Kidney glomerular epithelial cell (primary cell): ENCODE results near the gene PLB1.

ENCODE experiments used
- DNase-seq: peaks from one replicate; lab custom pipeline; 2025; lab: John Stamatoyannopoulos, UW

Gene PLB1

DNA sequence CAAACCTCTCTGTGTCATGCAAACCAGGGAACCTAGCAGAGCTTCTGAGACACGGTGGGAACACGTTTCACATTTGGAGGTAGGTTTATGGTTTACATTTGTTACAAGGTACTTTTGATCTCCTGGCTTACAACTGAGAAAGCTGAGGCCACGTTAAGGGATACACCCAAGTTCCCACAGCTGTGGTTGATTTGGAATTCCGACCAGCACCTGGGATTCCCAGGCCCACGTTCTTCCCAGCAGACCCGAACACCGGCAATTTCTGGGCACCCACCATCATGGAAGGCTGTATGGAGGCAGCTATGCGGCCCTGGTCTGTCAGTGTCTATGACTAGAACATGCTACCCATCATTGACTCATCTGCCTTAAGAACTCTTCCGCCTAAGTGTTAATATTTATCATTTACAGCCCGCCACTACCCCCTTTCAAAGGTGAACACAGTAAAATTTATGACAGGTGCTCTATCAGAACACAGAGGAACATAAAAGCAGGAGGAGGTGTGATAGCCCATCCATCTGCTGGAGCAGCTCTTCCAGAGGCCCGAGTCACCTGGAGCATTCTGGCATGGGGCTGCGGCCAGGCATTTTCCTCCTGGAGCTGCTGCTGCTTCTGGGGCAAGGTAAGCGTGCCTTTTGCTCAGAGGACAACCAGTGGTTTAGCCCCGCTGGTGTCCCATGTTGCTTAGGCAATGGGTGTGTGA is at the start of gene PLB1:
TSS of gene PLB1 (plus strand) at position 510 of the 700 bp plus-strand sequence. CDS start at position 565, 55 bp downstream.
- no peak for DNase-seq

DNA sequence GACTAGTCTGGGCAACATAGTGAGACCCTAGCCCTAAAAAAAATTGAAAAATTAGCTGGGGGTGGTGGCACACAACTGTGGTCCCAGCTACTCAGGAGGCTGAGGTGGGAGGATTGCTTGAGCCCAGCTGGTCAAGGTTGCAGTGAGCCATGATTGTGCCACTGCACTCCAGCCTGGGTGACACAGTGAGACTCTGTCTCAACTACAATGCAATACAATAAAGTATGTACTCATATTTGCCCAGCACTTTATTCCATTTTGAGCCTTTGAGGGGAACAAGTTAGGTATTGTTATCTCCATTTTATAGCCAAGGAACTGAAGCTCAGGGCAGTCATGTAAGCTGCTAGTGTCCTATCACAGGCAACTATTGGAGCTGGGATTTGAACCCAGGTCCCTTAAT is 49.3 kb upstream of the PLB1 start:
- no peak for DNase-seq

DNA sequence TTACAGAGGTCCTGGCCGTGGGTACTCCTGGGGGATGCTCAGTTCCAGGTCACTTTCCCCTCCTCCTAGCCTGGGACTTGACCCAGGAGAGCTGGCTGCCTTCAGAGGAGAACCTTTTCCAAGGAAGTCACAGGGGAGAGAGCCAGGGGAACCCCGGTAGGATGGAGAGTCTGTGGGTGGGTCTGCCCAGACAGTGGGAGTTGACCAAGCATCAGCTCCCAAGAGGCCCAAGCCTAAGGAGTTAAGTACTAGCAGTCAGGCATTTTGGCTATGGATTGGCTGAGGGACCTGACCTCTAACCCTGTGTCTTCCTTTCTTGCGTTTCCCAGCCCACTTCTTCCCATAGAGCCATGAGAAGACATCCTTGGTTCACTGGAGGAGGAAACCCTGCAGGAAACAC is 48.8 kb upstream of the PLB1 start:
- DNase-seq, result no peak

- DNase-seq, result peak; percentile 29
Observed at GRCh38 chr2:28447943-28448792, 47.7 kb upstream of the PLB1 start.

- no peak for DNase-seq
Observed at GRCh38 chr2:28448793-28449100, 47.1 kb upstream of the PLB1 start.

GRCh38 chr2:28449126-28449487 is 46.8 kb upstream of the PLB1 start:
- no peak for DNase-seq

DNA sequence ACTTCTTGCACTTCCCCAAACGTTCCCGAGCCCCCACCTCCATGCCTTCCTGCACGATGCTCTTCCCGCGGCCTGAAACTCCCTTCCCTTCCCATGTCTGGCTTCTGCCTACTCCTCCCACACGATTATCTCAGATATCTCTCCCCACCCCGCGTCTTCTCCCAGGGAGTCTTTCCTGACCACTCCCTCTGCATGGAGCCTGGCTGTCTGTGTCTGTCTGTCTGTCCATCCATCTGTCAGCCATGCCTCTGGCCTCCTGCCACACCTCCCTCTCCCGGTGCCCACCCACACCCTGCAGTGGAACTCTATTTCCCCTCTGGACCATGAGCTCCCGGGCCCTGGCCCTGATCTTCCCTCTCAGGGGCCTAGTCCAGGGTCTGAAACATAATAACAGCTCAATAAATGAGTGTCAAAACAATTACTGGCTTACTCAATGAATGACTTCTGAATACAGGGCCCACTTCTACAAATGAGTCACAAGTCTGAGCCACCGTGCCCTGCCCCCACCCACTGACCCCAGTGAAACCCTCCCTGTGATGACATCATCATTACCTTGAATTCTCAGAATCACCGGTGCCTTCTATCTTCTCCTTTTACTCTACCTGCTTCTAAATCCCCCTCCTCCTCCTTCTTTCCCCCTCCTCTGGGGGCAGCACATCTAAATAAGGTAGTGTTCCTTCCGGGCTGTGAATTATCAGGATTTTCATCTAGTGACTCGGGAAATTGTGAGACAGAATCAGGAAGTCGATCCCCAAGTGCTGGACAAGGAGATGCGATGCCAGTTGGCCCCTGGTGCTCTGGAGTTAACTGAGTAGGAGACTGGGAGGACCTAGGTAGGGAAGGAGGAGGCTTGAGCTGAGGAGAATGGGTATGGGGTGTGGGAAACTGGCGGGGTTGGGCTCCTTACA is 46.1 kb upstream of the PLB1 start:
- peak; percentile 78 for DNase-seq

- DNase-seq, result no peak
Observed at GRCh38 chr2:28450901-28451565, 44.8 kb upstream of the PLB1 start.

DNA sequence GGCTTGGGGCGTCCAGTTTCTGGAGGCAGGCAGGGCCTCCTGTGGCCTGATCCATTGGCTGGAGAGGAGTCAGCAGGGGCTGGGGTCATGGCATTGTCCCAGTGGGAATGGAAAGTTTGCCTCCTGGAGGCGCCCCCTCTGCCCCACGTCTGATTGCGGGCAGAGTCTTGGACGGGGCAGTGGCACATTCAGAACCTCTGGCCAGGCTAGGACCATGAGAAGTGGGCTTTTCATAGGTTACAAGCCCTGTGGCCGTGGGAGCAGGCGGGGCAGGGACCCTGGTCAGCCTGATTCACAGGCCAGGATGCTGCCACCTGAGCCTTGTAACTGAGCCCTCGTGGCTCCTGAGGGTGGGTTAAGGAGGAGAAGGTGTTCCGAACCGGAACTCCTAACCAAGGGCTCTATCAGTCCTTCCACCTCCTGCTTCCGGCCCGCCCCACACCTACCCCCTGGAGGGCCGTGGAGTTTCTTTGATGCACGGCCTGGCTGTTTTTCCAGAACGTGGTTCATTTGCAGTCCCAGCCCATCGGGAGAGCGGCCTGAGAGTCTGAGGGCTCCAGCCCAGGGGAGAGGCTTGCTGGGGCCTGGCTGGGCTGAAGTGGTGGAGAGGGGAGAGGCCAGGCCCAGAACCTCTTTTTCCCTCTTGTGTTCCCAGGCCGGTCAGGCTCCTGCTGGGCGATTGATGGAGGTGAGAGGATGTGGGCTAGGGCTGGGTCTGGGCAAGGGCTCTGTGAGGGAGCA is 43.9 kb upstream of the PLB1 start:
- no peak for DNase-seq

GRCh38 chr2:28452534-28453081 is 43.3 kb upstream of the PLB1 start:
- DNase-seq, result peak; percentile 50

- DNase-seq, result no peak
Observed at GRCh38 chr2:28453396-28453795, 42.5 kb upstream of the PLB1 start.

- no peak for DNase-seq
Observed at GRCh38 chr2:28454016-28454930, 41.6 kb upstream of the PLB1 start.

DNA sequence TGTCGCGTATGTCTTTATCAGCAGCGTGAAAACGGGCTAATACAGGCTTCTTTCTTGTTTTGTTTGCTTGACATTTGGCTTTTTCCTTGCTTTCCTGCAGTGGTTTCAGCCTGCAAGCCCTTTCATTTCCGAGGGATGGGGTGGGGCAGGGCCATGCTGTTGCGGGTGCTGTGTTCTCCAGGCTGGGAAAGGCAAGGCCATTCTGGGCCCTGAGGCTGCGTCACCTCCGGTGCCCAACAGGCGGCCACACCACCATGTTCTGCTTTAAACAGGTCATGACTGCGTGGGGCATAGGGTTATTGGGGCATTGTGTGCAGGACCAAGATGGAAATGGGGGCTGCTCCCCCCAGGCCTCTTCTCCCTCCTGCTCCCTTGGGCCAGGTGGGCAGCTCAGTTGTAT is 38.6 kb upstream of the PLB1 start:
- DNase-seq, result no peak

- no peak for DNase-seq
Observed at GRCh38 chr2:28461056-28461455, 34.8 kb upstream of the PLB1 start.

DNA sequence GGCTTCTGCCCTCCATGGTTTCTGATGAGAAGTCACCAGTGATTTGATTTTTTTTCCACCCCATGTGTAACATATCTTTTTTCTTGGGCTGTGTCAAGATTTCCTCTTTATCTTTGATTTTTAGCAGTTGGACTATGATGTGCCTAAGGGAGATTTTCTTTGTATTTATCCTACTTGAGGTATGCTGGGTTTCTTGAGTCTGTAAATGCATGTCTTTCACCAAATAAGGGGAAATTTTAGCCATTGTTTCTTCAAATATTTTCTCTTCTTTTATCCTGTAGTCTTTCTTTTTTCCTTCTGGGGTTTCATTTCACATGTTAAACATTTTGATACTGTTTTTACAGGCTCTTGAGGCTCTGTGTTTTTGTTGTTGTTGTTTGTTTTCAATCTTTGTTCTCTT is 33.7 kb upstream of the PLB1 start:
- no peak for DNase-seq

DNA sequence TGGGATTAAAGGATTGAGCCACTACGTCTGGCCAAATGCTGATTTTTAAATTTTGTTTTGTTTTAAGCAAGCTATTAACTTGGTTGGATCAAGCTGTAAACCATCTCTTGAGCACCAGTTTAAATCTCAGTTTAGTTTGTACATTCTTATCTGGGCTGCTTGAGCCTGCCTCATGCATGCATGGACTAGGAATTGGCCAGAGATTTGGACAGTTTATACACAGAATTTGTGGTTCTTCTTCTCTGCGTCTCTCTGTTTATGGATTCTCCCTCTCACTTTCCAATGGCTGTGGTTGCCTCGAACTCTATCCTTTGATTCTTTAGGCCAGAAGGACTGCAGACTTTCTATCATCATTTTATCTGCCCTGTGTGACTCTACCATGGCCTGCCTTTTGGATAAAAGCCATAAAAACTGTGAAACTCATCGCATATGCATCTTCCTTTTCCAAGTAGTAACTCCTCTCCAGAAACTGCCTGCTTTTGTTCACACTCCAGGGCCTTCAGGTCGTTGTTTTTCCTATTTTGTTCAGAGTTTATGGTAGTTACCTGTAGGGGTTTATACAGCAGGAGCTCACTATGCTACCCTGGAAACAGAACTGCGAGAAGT is 32.5 kb upstream of the PLB1 start:
- no peak for DNase-seq

DNA sequence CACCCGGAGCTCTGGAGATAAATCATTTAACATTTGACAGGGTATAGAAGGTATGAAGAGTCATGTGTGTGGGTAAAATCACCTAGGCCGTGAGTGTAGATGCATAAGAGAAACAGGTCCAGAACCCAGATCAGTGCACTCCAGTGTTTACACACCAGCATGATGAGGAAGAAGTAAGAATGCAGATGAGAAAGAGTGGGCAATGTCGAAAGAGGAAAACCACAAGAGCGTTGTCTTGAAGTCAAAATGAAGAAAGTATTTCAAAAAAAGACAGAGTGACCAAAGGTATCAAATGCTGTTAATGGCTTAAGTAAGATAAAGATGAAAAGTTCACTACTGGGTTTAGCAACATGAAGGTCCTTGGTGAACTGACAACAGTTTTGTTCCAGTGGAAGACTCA is 32.0 kb upstream of the PLB1 start:
- DNase-seq, result no peak

- peak; percentile 31 for DNase-seq
Observed at GRCh38 chr2:28465148-28465885, 30.5 kb upstream of the PLB1 start.

GRCh38 chr2:28469304-28469703 is 26.6 kb upstream of the PLB1 start:
- DNase-seq, result no peak
